Lung (tissue), 12 donors: ENCODE measurements around the gene NQO1. TPM values are rescaled to one million over a fixed set of nuclear protein-coding genes. Genes with fewer than 3 reads are reported as not detected.

Experiments
- ATAC-seq: fragments of 200-7000 bp; cut with Tn5 transposase; one replicate; pipeline ENCODE4 v1.9.1; 2020; ENCODE audit warnings: moderate number of reproducible peaks; ENCODE audit not compliant: insufficient read depth, low FRiP score
- DNase-seq, 3 donors: peaks; one replicate each; pipeline ENCODE4 v3.0.0-alpha.2; 2013 to 2017
- H3K27ac ChIP-seq, 2 donors: one replicate each; pipeline ENCODE4 v1.5.1; 2013; ENCODE audit warnings: mild to moderate bottlenecking in 2 of 2, moderate library complexity in 2 of 2, control low read depth in 1 of 2, inconsistent platforms in 1 of 2, low read depth in 1 of 2, low read length in 1 of 2
- H3K27me3 ChIP-seq, 3 donors: one replicate each; pipeline ENCODE4 v1.5.1; 2013; ENCODE audit warnings: low read length in 2 of 3; ENCODE audit not compliant: control insufficient read depth in 3 of 3, insufficient read depth in 3 of 3
- H3K36me3 ChIP-seq, 4 donors: one replicate each; pipeline ENCODE4 v1.5.1; 2013; ENCODE audit warnings: low read length in 4 of 4, mild to moderate bottlenecking in 1 of 4, moderate library complexity in 1 of 4; ENCODE audit not compliant: control insufficient read depth in 4 of 4, insufficient read depth in 4 of 4
- H3K4me1 ChIP-seq, 5 donors: one replicate each; pipeline ENCODE4 v1.5.1; 2013; ENCODE audit warnings: low read length in 5 of 5, mild to moderate bottlenecking in 2 of 5, moderate library complexity in 1 of 5; ENCODE audit not compliant: control insufficient read depth in 5 of 5, insufficient read depth in 5 of 5
- H3K4me3 ChIP-seq: one replicate; pipeline ENCODE4 v1.5.1; 2013; ENCODE audit warnings: mild to moderate bottlenecking, control low read depth, moderate library complexity
- H3K9ac ChIP-seq, 2 donors: one replicate each; pipeline ENCODE4 v1.5.1; 2013; ENCODE audit warnings: low read length in 2 of 2, control low read depth in 1 of 2; ENCODE audit not compliant: insufficient read depth in 1 of 2
- H3K9me3 ChIP-seq, 4 donors: one replicate each; pipeline ENCODE4 v1.5.1; 2013; ENCODE audit warnings: low read length in 3 of 4, mild to moderate bottlenecking in 1 of 4, moderate library complexity in 1 of 4; ENCODE audit not compliant: control insufficient read depth in 4 of 4, insufficient read depth in 3 of 4
- CTCF ChIP-seq: IDR thresholded peaks from 2 replicates; pipeline ENCODE4 v1.5.1; 2012; ENCODE audit warnings: mild to moderate bottlenecking; ENCODE audit errors: control extremely low read depth, extremely low read depth
- WGBS, 2 donors: extraction: QIAGEN DNeasy Blood & Tissue Kit; methylation state at CpG; one replicate each; pipeline ENCODE4 v1.1.7; 2013; 5-methylcytosine and 5-hydroxymethylcytosine counted together
- polyA plus RNA-seq, 2 donors: library from polyadenylated mRNA; stranded (reverse); fragments of 200-250 nt; gene quantifications; one replicate each; pipeline ENCODE4 v1.2.1, GENCODE V29; 2013
- total RNA-seq, 2 donors: library from RNA; depleted of rRNA in 1 of 2; stranded (reverse); fragments of >200 nt in 1 of 2; gene quantifications; one replicate each; pipeline ENCODE4 v1.2.1, GENCODE V29; 2014 to 2021
- donor health status: control.
- donor health status: control.
- donor health status: Bipolar disorder and iron deficiency.
- donor health status: healthy.
- donor health status: DM: yes; HTN: yes; CAD: no.

Gene NQO1
- total and polyA plus RNA-seq, 4 donors = 15.2 to 109 (median 44.9) TPM

- no peaks in the 10 kb centered on the region for H3K9me3 ChIP-seq
- H3K9ac ChIP-seq = peak overlapping the region in 1 of 2 donors; percentile 68
- peak overlapping the region; percentile 50 to 82 for H3K27ac ChIP-seq
- ATAC-seq (no peak), DNase-seq (no peak)
- WGBS, 2 donors = 69 to 71% methylated on average over 32 of the region's 32 CpGs
- no peaks in the 10 kb centered on the region for H3K27me3 ChIP-seq
- peaks cover 0 to 6% (median 3%) of the 10 kb centered on the region in 5 donors for H3K4me1 ChIP-seq
- no peak for TF ChIP-seq CTCF
- peak overlapping the region; percentile 33 for H3K4me3 ChIP-seq
- no peaks in the 10 kb centered on the region for H3K36me3 ChIP-seq
Observed at GRCh38 chr16:69725480-69726312, 664 bp downstream of the NQO1 start.

- 42 to 52% methylated on average over 6 of the region's 6 CpGs for whole genome bisulfite sequencing, 2 donors
- H3K27me3 ChIP-seq = no peaks in the 10 kb centered on the region
- DNase-seq (no peak), ATAC-seq (no peak)
- TF ChIP-seq CTCF = no peak
- H3K9ac ChIP-seq = no peak overlapping the region
- H3K9me3 ChIP-seq = no peaks in the 10 kb centered on the region
- H3K36me3 ChIP-seq = no peaks in the 10 kb centered on the region
- no peak overlapping the region for H3K4me3 ChIP-seq
- H3K27ac ChIP-seq = peak overlapping the region in 1 of 2 donors; percentile 49
- peaks cover 0 to 6% (median 3%) of the 10 kb centered on the region in 5 donors for H3K4me1 ChIP-seq
Observed at GRCh38 chr16:69724981-69725479, 1.3 kb downstream of the NQO1 start.

- Histone ChIP-seq H3K9ac (no peak overlapping the region), H3K4me3 (no peak overlapping the region), H3K4me1 (peaks cover 0 to 6% (median 3%) of the 10 kb centered on the region in 5 donors), H3K36me3 (no peaks in the 10 kb centered on the region), H3K27ac (no peak overlapping the region), H3K27me3 (no peaks in the 10 kb centered on the region), H3K9me3 (no peaks in the 10 kb centered on the region)
- ATAC-seq (no peak), DNase-seq (no peak)
- WGBS, 2 donors = 97% methylated on average over 2 of the region's 2 CpGs
- no peak for TF ChIP-seq CTCF
Observed at GRCh38 chr16:69724414-69724873, 1.9 kb downstream of the NQO1 start.
